Nephron progenitor cell (in vitro differentiated cells): Measurements from ENCODE around the gene SLC25A21.

Experiments
- DNase-seq: peaks from one replicate; pipeline ENCODE4 v3.0.0; 2021
- H3K27ac Mint-ChIP-seq: 2 replicates; pipeline ENCODE4 v1.8.0; 2021; ENCODE audit warnings: mild to moderate bottlenecking, moderate library complexity, mixed read lengths
- H3K27me3 Mint-ChIP-seq: 2 replicates; pipeline ENCODE4 v1.8.0; 2021; ENCODE audit warnings: mild to moderate bottlenecking, low read depth, mixed read lengths; ENCODE audit not compliant: poor library complexity
- H3K36me3 Mint-ChIP-seq: 2 replicates; pipeline ENCODE4 v1.8.0; 2021; ENCODE audit warnings: low read depth, mixed read lengths
- H3K4me1 Mint-ChIP-seq: 2 replicates; pipeline ENCODE4 v1.8.0; 2021; ENCODE audit warnings: mixed read lengths
- H3K4me3 Mint-ChIP-seq: 2 replicates; pipeline ENCODE4 v1.8.0; 2021; ENCODE audit warnings: mild to moderate bottlenecking, moderate library complexity, mixed read lengths
- H3K9me3 Mint-ChIP-seq: 2 replicates; pipeline ENCODE4 v1.8.0; 2021; ENCODE audit warnings: mild to moderate bottlenecking, moderate library complexity, mixed read lengths
- TF ChIP-seq, protein P1 (sequence below): fragments of 200-600 bp; sonication (generic); IDR thresholded peaks from 2 replicates; pipeline ENCODE4 v1.5.0; 2021; ENCODE audit warnings: antibody characterized with exemption

Gene SLC25A21

DNA sequence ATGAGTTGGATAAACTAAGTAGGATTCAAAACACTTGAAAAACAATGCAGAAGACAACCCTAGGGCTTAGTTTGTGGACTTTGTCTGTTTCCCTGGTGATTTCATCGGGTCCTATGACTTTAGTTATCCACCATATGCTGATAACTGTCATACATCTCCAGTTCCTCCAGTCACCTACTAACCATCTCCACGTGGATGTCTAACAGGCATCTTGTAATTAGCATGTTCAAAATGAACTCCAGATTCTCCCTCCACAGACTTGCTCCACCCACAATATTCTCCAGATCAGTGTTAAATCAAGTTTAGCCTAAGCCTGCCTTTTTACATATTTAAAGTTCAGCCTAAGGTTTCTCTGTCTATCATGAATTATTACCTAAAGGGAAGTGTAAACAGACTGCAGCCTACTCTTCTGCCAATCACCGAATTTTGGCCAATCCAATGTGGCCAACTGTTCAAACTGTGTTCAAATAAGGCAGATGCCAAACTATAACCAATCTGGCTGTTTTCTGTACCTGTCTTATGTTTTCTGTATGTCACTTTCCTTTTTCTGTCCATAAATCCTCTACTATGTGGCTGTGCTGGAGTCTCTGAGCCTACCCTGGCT lies 423.7 kb downstream of the SLC25A21 start:
- Mint-ChIP-seq H3K4me3 (no peak overlapping the region), H3K9me3 (peaks cover 39% of the 10 kb centered on the region), H3K4me1 (peaks cover 8% of the 10 kb centered on the region), H3K36me3 (peaks cover 30% of the 10 kb centered on the region), H3K27me3 (no peaks in the 10 kb centered on the region), H3K27ac (no peak overlapping the region)
- no peak for DNase-seq
- TF ChIP-seq, protein P1, sequence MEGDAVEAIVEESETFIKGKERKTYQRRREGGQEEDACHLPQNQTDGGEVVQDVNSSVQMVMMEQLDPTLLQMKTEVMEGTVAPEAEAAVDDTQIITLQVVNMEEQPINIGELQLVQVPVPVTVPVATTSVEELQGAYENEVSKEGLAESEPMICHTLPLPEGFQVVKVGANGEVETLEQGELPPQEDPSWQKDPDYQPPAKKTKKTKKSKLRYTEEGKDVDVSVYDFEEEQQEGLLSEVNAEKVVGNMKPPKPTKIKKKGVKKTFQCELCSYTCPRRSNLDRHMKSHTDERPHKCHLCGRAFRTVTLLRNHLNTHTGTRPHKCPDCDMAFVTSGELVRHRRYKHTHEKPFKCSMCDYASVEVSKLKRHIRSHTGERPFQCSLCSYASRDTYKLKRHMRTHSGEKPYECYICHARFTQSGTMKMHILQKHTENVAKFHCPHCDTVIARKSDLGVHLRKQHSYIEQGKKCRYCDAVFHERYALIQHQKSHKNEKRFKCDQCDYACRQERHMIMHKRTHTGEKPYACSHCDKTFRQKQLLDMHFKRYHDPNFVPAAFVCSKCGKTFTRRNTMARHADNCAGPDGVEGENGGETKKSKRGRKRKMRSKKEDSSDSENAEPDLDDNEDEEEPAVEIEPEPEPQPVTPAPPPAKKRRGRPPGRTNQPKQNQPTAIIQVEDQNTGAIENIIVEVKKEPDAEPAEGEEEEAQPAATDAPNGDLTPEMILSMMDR: no peak

DNA sequence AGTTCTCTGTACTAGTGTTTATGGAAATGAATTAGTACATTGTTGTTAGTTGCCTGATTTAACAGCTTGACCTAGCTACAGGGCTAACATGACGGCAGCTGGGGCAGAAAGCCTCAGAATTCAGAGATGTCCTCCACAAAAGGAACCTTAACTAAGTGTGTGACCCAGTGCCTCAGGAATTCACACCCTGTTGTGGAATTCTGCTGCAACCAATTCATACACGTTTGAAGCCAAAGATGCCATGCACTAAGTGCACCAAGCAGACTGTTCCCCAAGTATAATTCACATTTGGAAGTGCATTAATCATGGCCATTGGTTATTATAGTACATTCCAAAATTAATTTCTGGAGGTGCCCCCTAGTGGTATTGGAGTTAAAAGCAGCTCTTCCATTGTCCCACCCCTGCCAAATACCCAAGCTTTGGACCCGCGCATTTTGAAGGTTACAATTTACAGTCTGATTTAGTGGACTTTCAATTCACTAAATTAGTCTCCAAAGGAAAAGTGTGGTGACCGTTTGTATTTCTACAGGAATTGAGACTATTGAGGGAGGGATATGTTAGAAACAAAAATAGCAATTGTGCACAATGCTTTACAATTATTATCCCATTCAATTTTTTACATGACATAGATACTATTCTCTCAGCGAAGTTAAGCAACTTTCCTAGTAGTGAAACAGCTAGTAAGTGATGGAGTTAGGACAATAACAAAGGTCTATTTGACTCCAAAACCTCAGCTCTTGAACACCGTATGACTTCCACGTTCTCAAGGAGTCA lies 424.8 kb downstream of the SLC25A21 start:
- TF ChIP-seq, protein P1: peak; percentile 51
- H3K27ac Mint-ChIP-seq: no peak overlapping the region
- DNase-seq: no peak
- H3K4me1 Mint-ChIP-seq: peaks cover 8% of the 10 kb centered on the region
- H3K27me3 Mint-ChIP-seq: no peaks in the 10 kb centered on the region
- H3K36me3 Mint-ChIP-seq: peaks cover 27% of the 10 kb centered on the region
- peaks cover 34% of the 10 kb centered on the region for H3K9me3 Mint-ChIP-seq
- no peak overlapping the region for H3K4me3 Mint-ChIP-seq

DNA sequence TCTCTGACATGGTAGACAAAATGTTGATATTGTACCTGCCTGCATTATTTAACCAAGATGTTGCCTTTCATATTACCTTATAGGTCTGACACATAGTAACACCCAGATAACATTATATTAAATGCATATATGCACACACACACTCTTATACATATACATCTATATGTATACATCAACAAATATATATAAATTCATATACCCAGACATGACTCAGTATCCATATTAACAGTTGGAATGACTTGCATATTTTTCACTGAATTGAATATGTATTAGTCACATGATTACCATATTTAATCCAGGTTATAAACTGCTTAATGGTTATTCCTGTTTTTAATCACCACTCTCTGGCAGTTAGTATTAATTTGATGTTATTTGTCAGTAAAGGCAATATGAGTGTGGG lies 425.5 kb downstream of the SLC25A21 start:
- peaks cover 26% of the 10 kb centered on the region for H3K36me3 Mint-ChIP-seq
- no peak overlapping the region for H3K27ac Mint-ChIP-seq
- no peak for DNase-seq
- H3K9me3 Mint-ChIP-seq: peaks cover 33% of the 10 kb centered on the region
- H3K4me3 Mint-ChIP-seq: no peak overlapping the region
- peaks cover 12% of the 10 kb centered on the region for H3K4me1 Mint-ChIP-seq
- no peaks in the 10 kb centered on the region for H3K27me3 Mint-ChIP-seq
- TF ChIP-seq, protein P1: no peak

DNA sequence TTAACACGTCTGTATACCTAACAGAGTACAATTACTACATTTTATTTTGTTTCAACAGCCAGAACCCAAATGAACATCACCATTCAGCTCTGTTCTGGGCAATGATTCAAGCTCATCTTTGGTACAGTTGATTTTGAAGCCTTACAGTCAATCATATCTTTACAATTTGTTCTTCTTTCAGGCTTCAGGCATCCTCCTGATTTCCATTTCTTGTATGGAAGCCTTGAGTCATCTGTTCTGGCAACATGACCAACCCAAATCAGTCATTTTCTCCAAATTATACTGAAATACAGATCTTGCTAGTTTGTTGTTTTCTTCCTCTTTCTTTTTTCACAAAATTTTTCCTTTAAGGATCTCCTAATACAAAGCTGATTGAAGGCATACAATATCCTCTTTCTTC lies 430.5 kb downstream of the SLC25A21 start:
- H3K27ac Mint-ChIP-seq: no peak overlapping the region
- no peak for DNase-seq
- H3K4me3 Mint-ChIP-seq: no peak overlapping the region
- H3K27me3 Mint-ChIP-seq: peaks cover 5% of the 10 kb centered on the region
- peaks cover 9% of the 10 kb centered on the region for H3K4me1 Mint-ChIP-seq
- TF ChIP-seq, protein P1: no peak
- H3K9me3 Mint-ChIP-seq: peaks cover 33% of the 10 kb centered on the region
- H3K36me3 Mint-ChIP-seq: peaks cover 26% of the 10 kb centered on the region

DNA sequence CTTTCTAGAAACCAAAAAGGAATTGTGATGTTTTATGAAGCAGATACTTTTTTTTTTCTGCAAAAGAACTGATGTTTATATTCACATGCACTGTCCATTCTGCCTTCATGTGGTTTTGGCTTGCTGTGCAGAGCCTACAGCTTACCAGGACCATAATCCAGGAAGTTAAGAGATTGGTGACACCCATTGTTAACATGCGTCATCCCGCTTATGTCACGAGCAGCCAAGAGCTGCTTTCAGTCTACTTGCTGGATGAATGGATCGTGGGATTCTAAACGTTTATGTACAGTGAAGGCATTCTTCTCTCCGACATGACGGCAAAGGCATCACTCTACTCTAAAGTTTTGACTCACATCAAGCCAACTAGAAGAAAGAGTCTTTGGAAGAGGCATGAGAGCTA lies 434.1 kb downstream of the SLC25A21 start:
- H3K36me3 Mint-ChIP-seq: peaks cover under 1% of the 10 kb centered on the region
- H3K27me3 Mint-ChIP-seq: peaks cover 5% of the 10 kb centered on the region
- peaks cover 15% of the 10 kb centered on the region for H3K4me1 Mint-ChIP-seq
- DNase-seq: no peak
- TF ChIP-seq, protein P1: no peak
- H3K4me3 Mint-ChIP-seq: no peak overlapping the region
- no peak overlapping the region for H3K27ac Mint-ChIP-seq
- H3K9me3 Mint-ChIP-seq: peaks cover 1% of the 10 kb centered on the region
